GM19468 (cell line): ENCODE measurements around the gene ITGAD.
"Not testable (repeated sequence)": the region's sequence is repeated elsewhere in the genome, so short reads cannot be mapped to it uniquely, and the experiment has no call there.

Source experiments
- ATAC-seq: cut with Tn5 transposase; IDR thresholded peaks from one replicate; pipeline ENCODE4 v1.9.1; 2021; ENCODE audit warnings: mild to moderate bottlenecking, moderate library complexity, moderate number of reproducible peaks; ENCODE audit not compliant: unreplicated experiment; ENCODE audit errors: extremely low read depth

ITGAD gene

DNA sequence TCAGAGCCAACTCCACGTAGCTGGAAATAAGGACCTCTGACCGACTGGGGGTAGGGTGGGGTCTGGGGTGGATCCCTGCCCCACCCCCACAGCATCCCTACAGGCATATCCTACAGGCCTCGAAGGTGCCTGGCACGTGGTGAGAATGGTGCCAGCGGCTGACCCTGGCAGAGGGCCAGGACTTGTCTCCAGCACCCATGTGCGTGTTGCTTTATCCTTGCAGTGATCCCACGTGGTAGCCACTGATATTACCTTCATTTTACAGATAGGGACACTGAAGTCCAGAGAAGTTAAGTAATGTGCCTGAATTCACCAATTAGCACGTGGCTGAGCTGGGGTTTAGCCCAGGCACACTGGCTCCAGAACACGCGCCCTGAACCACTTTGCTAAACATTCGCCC, 8.3 kb downstream of the ITGAD start:
- no peak for ATAC-seq

DNA sequence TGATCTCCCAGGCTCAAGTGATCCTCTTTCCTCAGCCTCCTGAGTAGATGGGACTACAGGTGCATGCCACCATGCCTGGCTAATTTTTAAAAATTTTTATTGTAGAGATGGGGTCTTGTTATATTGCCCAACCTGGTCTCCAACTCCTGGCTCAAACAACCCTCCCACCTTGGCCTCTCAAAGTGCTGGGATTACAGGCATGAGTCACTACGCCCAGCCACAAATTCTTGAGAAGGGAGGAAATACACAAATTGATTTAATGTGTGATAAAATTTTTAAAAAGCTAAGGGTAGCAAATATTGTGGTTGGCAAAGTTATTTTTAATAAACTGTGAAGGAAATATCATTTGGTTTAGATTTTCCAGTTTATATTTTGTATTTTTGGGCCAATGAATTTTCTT, 9.6 kb downstream of the ITGAD start:
- no peak for ATAC-seq

DNA sequence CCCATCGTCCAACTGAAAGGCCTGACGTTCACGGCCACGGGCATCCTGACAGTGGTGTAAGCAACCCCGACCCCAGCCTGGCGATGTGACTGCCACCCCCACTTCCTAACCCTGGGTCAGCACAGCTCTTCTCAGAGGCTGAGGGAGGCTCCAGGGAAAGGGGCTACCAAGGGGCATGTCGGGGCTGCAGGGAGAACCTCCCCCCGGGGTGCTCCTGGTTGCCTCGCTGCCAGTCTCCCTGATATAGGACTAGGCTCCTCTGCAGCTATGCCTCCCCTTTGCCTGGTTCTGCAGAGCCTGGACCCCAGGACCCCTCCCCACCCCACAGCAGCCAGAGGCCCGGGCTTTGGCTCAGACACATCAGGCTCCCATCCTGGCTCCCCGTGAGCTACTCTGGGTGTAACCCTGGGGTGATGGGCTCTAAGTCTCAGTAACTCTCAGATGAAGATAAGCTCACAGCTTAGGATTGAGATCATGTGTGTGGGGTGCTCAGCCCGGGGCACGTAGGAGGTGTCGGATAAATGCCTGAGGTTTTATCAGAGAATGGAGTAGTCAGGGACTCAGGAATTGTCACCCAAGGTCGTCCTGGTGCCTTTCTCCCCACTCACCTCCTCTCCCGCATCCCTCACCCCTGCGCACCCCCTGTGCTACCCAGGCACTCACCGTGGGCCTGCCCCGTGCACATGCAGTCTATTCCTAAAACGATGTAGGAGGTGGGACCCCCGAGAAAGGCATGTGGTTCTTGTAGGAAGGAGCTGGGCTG, 10.6 kb downstream of the ITGAD start:
- no peak for ATAC-seq

DNA sequence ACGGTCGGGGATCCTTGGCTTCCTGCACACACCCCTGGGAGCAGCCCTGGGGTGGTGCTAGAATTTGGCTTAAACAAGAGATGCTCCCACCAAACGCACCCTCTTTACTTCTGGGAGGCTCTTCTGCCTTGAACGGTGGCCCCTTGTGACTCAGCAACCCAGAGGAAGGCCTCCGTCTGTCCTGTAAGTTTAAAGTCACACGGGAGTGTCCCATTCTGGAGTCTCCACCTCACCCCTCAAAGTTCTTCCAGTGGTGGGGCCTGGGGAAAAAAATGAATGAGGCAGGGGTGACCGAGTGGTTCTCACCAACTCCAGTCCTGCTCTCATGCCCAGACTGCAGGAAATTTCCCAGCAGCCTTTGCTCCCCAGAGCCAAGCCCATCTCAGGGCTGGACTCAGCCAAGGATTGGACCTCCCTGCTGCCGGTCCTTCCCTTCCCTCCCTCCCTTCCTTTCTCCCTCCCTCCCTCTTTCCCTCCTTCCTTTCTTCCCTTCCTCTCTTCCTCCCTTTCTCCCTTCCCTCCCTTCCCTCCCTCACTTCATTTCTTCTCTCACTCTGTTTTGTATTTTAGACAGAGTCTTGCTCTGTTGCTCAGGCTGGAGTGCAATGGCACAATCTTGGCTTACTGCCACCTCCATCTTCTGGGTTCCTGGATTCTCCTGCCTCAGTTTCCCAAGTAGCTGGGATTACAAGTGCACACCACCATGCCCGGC, 11.4 kb downstream of the ITGAD start:
- ATAC-seq = no peak

DNA sequence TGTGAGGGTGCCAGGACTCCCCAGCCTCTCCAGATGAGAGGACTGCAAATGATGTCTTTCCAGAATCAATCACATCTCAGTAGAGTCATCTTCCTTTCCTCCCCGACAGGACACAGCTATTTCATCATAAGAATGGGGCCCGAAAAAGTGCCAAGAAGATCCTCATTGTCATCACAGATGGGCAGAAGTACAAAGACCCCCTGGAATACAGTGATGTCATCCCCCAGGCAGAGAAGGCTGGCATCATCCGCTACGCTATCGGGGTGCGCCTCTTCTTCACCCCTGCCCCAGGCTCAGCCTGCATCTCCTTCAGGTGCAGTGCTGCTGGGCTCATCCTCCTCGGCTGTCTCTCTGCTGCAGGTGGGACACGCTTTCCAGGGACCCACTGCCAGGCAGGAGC, 14.3 kb downstream of the ITGAD start:
- ATAC-seq = no peak

GRCh38 chr16:31409433-31409832, 16.3 kb downstream of the ITGAD start:
- no peak for ATAC-seq

- no peak for ATAC-seq
Observed at GRCh38 chr16:31410082-31410481, 16.9 kb downstream of the ITGAD start.

- ATAC-seq = no peak
Observed at GRCh38 chr16:31411024-31411844, 18.1 kb downstream of the ITGAD start.

GRCh38 chr16:31412750-31413149, 19.6 kb downstream of the ITGAD start:
- no peak for ATAC-seq

- ATAC-seq = no peak
Observed at GRCh38 chr16:31413381-31413780, 20.2 kb downstream of the ITGAD start.

DNA sequence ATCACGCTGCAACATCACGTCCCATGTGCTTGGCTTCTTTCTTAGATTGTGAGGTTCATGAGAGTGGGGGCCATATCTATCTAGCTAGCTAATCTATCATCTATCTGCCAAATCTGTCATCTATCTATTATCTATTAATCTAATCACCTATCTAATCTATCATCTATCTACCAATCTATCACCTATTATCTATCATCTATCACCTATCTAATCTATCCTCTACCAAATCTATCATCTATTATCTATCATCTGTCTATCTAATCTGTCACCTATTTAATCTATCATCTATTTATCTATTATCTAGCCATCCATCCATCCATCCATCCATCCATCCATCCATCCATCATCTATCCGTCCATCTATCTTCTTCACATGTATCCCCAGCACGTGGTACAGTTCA, 20.8 kb downstream of the ITGAD start:
- no peak for ATAC-seq

- ATAC-seq = no peak
Observed at GRCh38 chr16:31414706-31415105, 21.6 kb downstream of the ITGAD start.

GRCh38 chr16:31416371-31416770, 23.2 kb downstream of the ITGAD start:
- ATAC-seq = no peak

- ATAC-seq = not testable (repeated sequence)
Observed at GRCh38 chr16:31417036-31417435, 23.9 kb downstream of the ITGAD start.

GRCh38 chr16:31417916-31418315, 24.8 kb downstream of the ITGAD start:
- ATAC-seq = no peak

GRCh38 chr16:31420037-31420436, 26.9 kb downstream of the ITGAD start:
- ATAC-seq = no peak

GRCh38 chr16:31421587-31421986, 28.5 kb downstream of the ITGAD start:
- ATAC-seq = no peak

DNA sequence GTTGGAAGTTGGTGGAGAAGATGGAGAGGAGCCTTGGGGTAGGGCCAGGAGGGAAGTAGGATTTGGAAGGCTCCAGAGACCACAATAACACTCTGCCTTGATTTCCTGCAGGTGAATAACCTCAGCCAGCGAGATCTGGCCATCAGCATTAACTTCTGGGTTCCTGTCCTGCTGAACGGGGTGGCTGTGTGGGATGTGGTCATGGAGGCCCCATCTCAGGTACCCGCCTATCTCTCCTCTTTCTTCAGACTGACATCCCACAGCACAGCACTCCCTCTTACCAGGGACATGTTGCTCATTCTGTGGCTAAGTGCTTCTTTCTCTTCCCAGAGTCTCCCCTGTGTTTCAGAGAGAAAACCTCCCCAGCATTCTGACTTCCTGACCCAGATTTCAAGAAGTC, 30.1 kb downstream of the ITGAD start:
- ATAC-seq = no peak

DNA sequence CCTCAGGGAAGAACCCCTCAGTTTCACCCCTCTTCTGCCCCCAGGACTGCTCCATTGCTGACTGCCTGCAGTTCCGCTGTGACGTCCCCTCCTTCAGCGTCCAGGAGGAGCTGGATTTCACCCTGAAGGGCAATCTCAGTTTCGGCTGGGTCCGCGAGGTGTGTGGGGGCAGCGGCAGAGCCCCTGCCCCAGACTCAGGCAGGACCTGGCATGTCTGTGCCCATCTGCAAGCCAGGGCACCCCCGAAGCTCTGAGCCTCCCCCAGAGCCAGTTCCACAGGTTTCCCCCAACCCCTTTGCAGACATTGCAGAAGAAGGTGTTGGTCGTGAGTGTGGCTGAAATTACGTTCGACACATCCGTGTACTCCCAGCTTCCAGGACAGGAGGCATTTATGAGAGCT, 30.7 kb downstream of the ITGAD start:
- no peak for ATAC-seq

DNA sequence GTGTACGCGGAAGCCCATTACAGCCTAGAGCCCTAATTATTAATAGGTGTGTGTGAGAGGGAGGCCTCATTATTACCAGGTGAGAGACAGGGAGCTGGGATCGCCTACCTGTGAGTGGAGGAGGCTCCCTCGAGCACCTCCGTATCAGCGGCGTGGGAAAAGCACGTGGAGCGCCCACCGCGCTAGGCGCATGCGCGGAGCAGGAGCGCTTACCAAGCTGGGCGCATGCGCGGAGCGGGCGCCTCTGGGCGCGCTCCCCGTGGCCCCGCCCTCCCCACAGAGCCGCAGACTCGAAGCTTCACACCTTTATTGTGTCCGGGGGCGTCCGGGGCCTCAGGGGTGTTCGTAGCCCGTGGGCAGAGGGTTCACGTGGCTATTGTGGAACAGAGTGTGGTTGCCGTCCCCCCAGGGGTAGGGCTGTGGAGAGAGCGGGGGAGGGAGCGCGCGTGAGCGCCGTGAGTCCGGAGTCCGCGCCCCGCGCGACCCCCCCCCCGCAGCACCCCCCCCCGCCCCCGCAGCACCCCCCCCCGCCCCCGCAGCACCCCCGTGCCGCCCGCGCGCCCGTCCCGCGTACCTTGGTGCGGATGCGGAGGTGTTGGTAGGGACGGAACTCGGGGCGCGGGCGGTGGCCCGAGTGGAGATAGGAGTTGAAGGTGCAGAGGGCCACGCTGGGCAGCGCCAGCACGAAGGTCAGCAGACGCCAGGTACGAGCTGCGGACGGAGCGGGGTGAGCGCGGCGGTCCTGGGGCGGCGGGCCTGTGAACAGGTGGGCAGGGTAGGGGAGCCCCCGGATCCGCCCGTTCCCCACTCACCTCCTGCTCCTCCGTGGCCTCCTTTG, 34.5 kb downstream of the ITGAD start:
- no peak for ATAC-seq
